HG03159 (cell line): ENCODE results near the gene CCDC88C.

Experiments used
- ATAC-seq: cut with Tn5 transposase; IDR thresholded peaks from one replicate; pipeline ENCODE4 v1.9.1; 2021; ENCODE audit warnings: mild to moderate bottlenecking, moderate library complexity; ENCODE audit not compliant: unreplicated experiment

Gene CCDC88C

GRCh38 chr14:91399868-91400640 lies 17.6 kb downstream of the CCDC88C start:
- peak; percentile 43 for ATAC-seq

GRCh38 chr14:91398707-91399106 lies 18.9 kb downstream of the CCDC88C start:
- ATAC-seq = no peak

- ATAC-seq = no peak
These were observed 19.5 kb downstream of the CCDC88C start for GRCh38 chr14:91397965-91398591.

- ATAC-seq = peak; percentile 66
These were observed 20.4 kb downstream of the CCDC88C start for GRCh38 chr14:91396959-91397815.

GRCh38 chr14:91396013-91396660 lies 21.5 kb downstream of the CCDC88C start:
- ATAC-seq = no peak

- no peak for ATAC-seq
These were observed 22.2 kb downstream of the CCDC88C start for GRCh38 chr14:91395466-91395865.

- no peak for ATAC-seq
These were observed 23.2 kb downstream of the CCDC88C start for GRCh38 chr14:91394105-91395081.

GRCh38 chr14:91392623-91393303 lies 24.9 kb downstream of the CCDC88C start:
- no peak for ATAC-seq

- no peak for ATAC-seq
These were observed 27.3 kb downstream of the CCDC88C start for GRCh38 chr14:91390165-91390778.

GRCh38 chr14:91389150-91389549 lies 28.5 kb downstream of the CCDC88C start:
- no peak for ATAC-seq

GRCh38 chr14:91388551-91388975 lies 29.1 kb downstream of the CCDC88C start:
- peak; percentile 73 for ATAC-seq

GRCh38 chr14:91387951-91388381 lies 29.7 kb downstream of the CCDC88C start:
- ATAC-seq = no peak

- no peak for ATAC-seq
These were observed 30.3 kb downstream of the CCDC88C start for GRCh38 chr14:91387169-91387835.

GRCh38 chr14:91385697-91386096 lies 31.9 kb downstream of the CCDC88C start:
- ATAC-seq = no peak

- no peak for ATAC-seq
These were observed 32.4 kb downstream of the CCDC88C start for GRCh38 chr14:91385224-91385623.

GRCh38 chr14:91383439-91383838 lies 34.2 kb downstream of the CCDC88C start:
- ATAC-seq = no peak

- no peak for ATAC-seq
These were observed 35.6 kb downstream of the CCDC88C start for GRCh38 chr14:91381801-91382670.
